ENCODE measurements around the gene GALNT16.

GALNT16 gene

GRCh38 chr14:69356903-69357543, 97.1 kb downstream of the GALNT16 start:
- no peaks in the 10 kb centered on the region for H3K36me3 ChIP-seq (ENCODE audit: insufficient read depth, low read length)
- H3K27me3 ChIP-seq (ENCODE audit: insufficient read depth, low read length) = no peaks in the 10 kb centered on the region
- H3K4me3 ChIP-seq (ENCODE audit: low read length) = no peak overlapping the region
- no peak overlapping the region for H3K27ac ChIP-seq (ENCODE audit: low read depth, low read length)
- 88% methylated on average over 7 of the region's 7 CpGs for WGBS
- H3K4me1 ChIP-seq (ENCODE audit: insufficient read depth, low read length) = no peaks in the 10 kb centered on the region
- H3K9ac ChIP-seq (ENCODE audit: low read depth, low read length) = no peak overlapping the region
- no peaks in the 10 kb centered on the region for H3K9me3 ChIP-seq (ENCODE audit: insufficient read depth, low read depth, low read length)

- no peak overlapping the region for H3K27ac ChIP-seq (ENCODE audit: low read depth, low read length)
- no peak overlapping the region for H3K4me3 ChIP-seq (ENCODE audit: low read length)
- no peaks in the 10 kb centered on the region for H3K9me3 ChIP-seq (ENCODE audit: insufficient read depth, low read depth, low read length)
- no peak overlapping the region for H3K9ac ChIP-seq (ENCODE audit: low read depth, low read length)
- 83% methylated on average over 7 of the region's 7 CpGs for WGBS
- no peaks in the 10 kb centered on the region for H3K4me1 ChIP-seq (ENCODE audit: insufficient read depth, low read length)
- no peaks in the 10 kb centered on the region for H3K36me3 ChIP-seq (ENCODE audit: insufficient read depth, low read length)
- no peaks in the 10 kb centered on the region for H3K27me3 ChIP-seq (ENCODE audit: insufficient read depth, low read length)
These were observed 97.7 kb downstream of the GALNT16 start for GRCh38 chr14:69357544-69358200.

GRCh38 chr14:69358233-69358963, 98.4 kb downstream of the GALNT16 start:
- no peaks in the 10 kb centered on the region for H3K4me1 ChIP-seq (ENCODE audit: insufficient read depth, low read length)
- no peak overlapping the region for H3K9ac ChIP-seq (ENCODE audit: low read depth, low read length)
- H3K36me3 ChIP-seq (ENCODE audit: insufficient read depth, low read length) = no peaks in the 10 kb centered on the region
- no peak overlapping the region for H3K4me3 ChIP-seq (ENCODE audit: low read length)
- no peak overlapping the region for H3K27ac ChIP-seq (ENCODE audit: low read depth, low read length)
- no peaks in the 10 kb centered on the region for H3K27me3 ChIP-seq (ENCODE audit: insufficient read depth, low read length)
- WGBS = 87% methylated on average over 12 of the region's 12 CpGs
- H3K9me3 ChIP-seq (ENCODE audit: insufficient read depth, low read depth, low read length) = no peaks in the 10 kb centered on the region

DNA sequence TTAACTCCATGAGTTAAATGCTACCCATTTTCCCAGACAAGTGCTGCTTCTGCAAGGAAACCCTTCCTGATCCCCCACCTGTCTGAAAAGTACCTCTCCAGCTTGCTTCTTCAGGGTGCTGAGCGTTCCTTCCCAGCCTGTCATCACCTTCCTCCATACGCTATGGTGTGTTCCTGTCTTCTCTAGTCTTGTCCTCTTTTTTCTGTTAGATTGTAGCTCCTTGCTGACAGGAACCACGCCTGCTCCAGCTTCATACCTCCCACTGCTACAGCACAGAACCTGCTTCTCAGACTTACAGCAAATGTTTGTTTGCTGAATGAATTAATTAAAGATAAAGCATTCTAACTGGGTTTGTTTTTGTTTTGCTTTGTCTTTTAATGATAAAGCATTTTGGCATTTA, 99.0 kb downstream of the GALNT16 start:
- no peak overlapping the region for H3K9ac ChIP-seq (ENCODE audit: low read depth, low read length)
- 88% methylated on average over 3 of the region's 3 CpGs for WGBS
- no peak overlapping the region for H3K4me3 ChIP-seq (ENCODE audit: low read length)
- H3K4me1 ChIP-seq (ENCODE audit: insufficient read depth, low read length) = no peaks in the 10 kb centered on the region
- no peaks in the 10 kb centered on the region for H3K36me3 ChIP-seq (ENCODE audit: insufficient read depth, low read length)
- H3K27me3 ChIP-seq (ENCODE audit: insufficient read depth, low read length) = no peaks in the 10 kb centered on the region
- no peaks in the 10 kb centered on the region for H3K9me3 ChIP-seq (ENCODE audit: insufficient read depth, low read depth, low read length)
- H3K27ac ChIP-seq (ENCODE audit: low read depth, low read length) = no peak overlapping the region

- Histone ChIP-seq H3K4me1 (ENCODE audit: insufficient read depth, low read length) (no peaks in the 10 kb centered on the region), H3K27me3 (ENCODE audit: insufficient read depth, low read length) (no peaks in the 10 kb centered on the region), H3K9me3 (ENCODE audit: insufficient read depth, low read depth, low read length) (no peaks in the 10 kb centered on the region), H3K4me3 (ENCODE audit: low read length) (no peak overlapping the region), H3K9ac (ENCODE audit: low read depth, low read length) (no peak overlapping the region), H3K36me3 (ENCODE audit: insufficient read depth, low read length) (no peaks in the 10 kb centered on the region), H3K27ac (ENCODE audit: low read depth, low read length) (no peak overlapping the region)
- 89% methylated on average over 7 of the region's 7 CpGs for WGBS
These were observed 100.6 kb downstream of the GALNT16 start for GRCh38 chr14:69360438-69361108.

DNA sequence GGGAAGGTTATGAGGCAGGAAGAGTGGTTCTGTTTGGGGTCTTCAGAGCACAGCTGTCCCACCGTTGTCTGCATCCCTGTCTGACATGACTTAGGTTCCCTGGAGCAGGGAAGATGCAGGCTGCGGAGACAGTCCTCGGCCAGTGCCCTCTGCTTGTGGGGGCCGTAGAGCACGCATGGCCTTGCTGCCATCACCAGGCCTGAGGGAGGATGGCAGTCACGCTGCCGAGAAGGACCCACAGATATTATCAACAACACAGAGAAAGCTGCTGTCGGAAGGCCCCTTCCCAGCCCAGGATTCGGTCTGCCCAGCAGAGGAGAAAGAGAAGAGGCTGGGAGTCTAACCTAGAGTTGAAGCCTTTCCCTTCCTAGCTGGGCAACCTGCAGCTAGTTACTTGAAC, 103.1 kb downstream of the GALNT16 start:
- Histone ChIP-seq H3K4me1 (ENCODE audit: insufficient read depth, low read length) (no peaks in the 10 kb centered on the region), H3K27ac (ENCODE audit: low read depth, low read length) (no peak overlapping the region), H3K36me3 (ENCODE audit: insufficient read depth, low read length) (no peaks in the 10 kb centered on the region), H3K27me3 (ENCODE audit: insufficient read depth, low read length) (no peaks in the 10 kb centered on the region), H3K9ac (ENCODE audit: low read depth, low read length) (no peak overlapping the region), H3K4me3 (ENCODE audit: low read length) (no peak overlapping the region), H3K9me3 (ENCODE audit: insufficient read depth, low read depth, low read length) (no peaks in the 10 kb centered on the region)
- 54% methylated on average over 9 of the region's 9 CpGs for WGBS

- Histone ChIP-seq H3K4me1 (ENCODE audit: insufficient read depth, low read length) (no peaks in the 10 kb centered on the region), H3K36me3 (ENCODE audit: insufficient read depth, low read length) (no peaks in the 10 kb centered on the region), H3K9me3 (ENCODE audit: insufficient read depth, low read depth, low read length) (no peaks in the 10 kb centered on the region), H3K27me3 (ENCODE audit: insufficient read depth, low read length) (no peaks in the 10 kb centered on the region), H3K27ac (ENCODE audit: low read depth, low read length) (no peak overlapping the region), H3K4me3 (ENCODE audit: low read length) (no peak overlapping the region), H3K9ac (ENCODE audit: low read depth, low read length) (no peak overlapping the region)
- 89% methylated on average over 4 of the region's 4 CpGs for WGBS
These were observed 104.0 kb downstream of the GALNT16 start for GRCh38 chr14:69363964-69364363.

GRCh38 chr14:69364378-69364777, 104.4 kb downstream of the GALNT16 start:
- H3K4me3 ChIP-seq (ENCODE audit: low read length) = no peak overlapping the region
- no peak overlapping the region for H3K9ac ChIP-seq (ENCODE audit: low read depth, low read length)
- H3K27ac ChIP-seq (ENCODE audit: low read depth, low read length) = no peak overlapping the region
- 90% methylated on average over 2 of the region's 2 CpGs for WGBS
- no peaks in the 10 kb centered on the region for H3K4me1 ChIP-seq (ENCODE audit: insufficient read depth, low read length)
- H3K9me3 ChIP-seq (ENCODE audit: insufficient read depth, low read depth, low read length) = no peaks in the 10 kb centered on the region
- no peaks in the 10 kb centered on the region for H3K36me3 ChIP-seq (ENCODE audit: insufficient read depth, low read length)
- H3K27me3 ChIP-seq (ENCODE audit: insufficient read depth, low read length) = no peaks in the 10 kb centered on the region

DNA sequence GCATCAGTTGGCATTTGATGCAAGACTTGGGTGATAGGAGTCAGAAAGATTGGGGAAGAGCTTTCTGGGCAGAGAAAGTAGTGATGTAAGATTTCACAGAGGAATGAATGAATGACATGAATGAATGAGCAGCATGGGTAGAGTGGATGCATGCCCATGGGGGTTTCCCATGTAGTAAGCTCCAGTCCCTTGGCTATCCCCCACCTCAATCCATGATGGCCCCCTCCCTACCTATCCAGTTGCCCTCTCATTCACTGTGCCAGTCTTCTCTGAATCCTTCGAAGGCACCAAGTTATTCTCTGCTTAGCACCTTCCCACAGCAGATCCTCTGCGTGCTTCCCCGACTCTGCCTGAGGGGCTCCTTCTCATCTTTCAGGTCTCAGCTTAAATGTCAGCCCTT, 106.1 kb downstream of the GALNT16 start:
- Histone ChIP-seq H3K9ac (ENCODE audit: low read depth, low read length) (no peak overlapping the region), H3K36me3 (ENCODE audit: insufficient read depth, low read length) (no peaks in the 10 kb centered on the region), H3K4me1 (ENCODE audit: insufficient read depth, low read length) (0 out of 2 replicates have a peak, but pooled peaks cover 8% of the 10 kb centered on the region), H3K9me3 (ENCODE audit: insufficient read depth, low read depth, low read length) (no peaks in the 10 kb centered on the region), H3K4me3 (ENCODE audit: low read length) (no peak overlapping the region), H3K27ac (ENCODE audit: low read depth, low read length) (no peak overlapping the region), H3K27me3 (ENCODE audit: insufficient read depth, low read length) (no peaks in the 10 kb centered on the region)
- 72% methylated on average over 3 of the region's 3 CpGs for WGBS

GRCh38 chr14:69366761-69367160, 106.8 kb downstream of the GALNT16 start:
- H3K9me3 ChIP-seq (ENCODE audit: insufficient read depth, low read depth, low read length) = no peaks in the 10 kb centered on the region
- no peak overlapping the region for H3K9ac ChIP-seq (ENCODE audit: low read depth, low read length)
- no peaks in the 10 kb centered on the region for H3K27me3 ChIP-seq (ENCODE audit: insufficient read depth, low read length)
- no peak overlapping the region for H3K4me3 ChIP-seq (ENCODE audit: low read length)
- H3K27ac ChIP-seq (ENCODE audit: low read depth, low read length) = no peak overlapping the region
- 94% methylated on average over 4 of the region's 4 CpGs for WGBS
- 0 out of 2 replicates have a peak, but pooled peaks cover 8% of the 10 kb centered on the region for H3K4me1 ChIP-seq (ENCODE audit: insufficient read depth, low read length)
- H3K36me3 ChIP-seq (ENCODE audit: insufficient read depth, low read length) = no peaks in the 10 kb centered on the region

DNA sequence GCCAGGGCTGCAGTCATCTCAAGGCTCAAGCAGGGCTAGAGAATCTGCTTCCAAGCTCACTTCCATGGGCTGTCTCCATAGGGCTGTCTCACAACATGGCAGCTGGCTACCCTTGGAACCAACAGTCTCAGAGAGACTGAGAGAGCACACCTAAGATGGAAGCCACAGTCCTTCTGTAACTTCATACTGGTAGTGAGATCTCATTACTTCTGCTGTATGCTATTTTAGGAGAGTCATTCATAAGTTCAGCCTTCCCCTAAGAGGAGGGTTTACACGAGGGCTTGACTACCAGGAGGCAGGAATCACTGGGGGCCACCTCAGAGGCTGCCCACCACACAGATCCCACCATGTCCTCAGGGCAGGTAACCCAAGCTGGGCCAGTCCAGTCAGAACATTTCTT, 108.4 kb downstream of the GALNT16 start:
- H3K27me3 ChIP-seq (ENCODE audit: insufficient read depth, low read length) = no peaks in the 10 kb centered on the region
- no peak overlapping the region for H3K4me3 ChIP-seq (ENCODE audit: low read length)
- no peak overlapping the region for H3K27ac ChIP-seq (ENCODE audit: low read depth, low read length)
- 95% methylated on average over 1 of the region's 1 CpG for WGBS
- H3K4me1 ChIP-seq (ENCODE audit: insufficient read depth, low read length) = 0 out of 2 replicates have a peak, but pooled peaks cover 8% of the 10 kb centered on the region
- no peak overlapping the region for H3K9ac ChIP-seq (ENCODE audit: low read depth, low read length)
- no peaks in the 10 kb centered on the region for H3K9me3 ChIP-seq (ENCODE audit: insufficient read depth, low read depth, low read length)
- peaks cover 8% of the 10 kb centered on the region; the same call in 1 of the 2 replicates for H3K36me3 ChIP-seq (ENCODE audit: insufficient read depth, low read length)

All from HUES64 (cell line).